Osteocyte (in vitro differentiated cells): ENCODE measurements around the gene PTGR3. TPM values are rescaled to one million over a fixed set of nuclear protein-coding genes. Genes with fewer than 3 reads are reported as not detected.
A peak's percentile ranks its signal among the peaks of the same experiment; 100 is the strongest.

ENCODE experiments used
- DNase-seq: peaks from one replicate; pipeline ENCODE4 v3.0.0; 2021; ENCODE audit warnings: mixed read lengths; ENCODE audit not compliant: unreplicated experiment; ENCODE audit errors: extremely low spot score
- H3K27ac Mint-ChIP-seq: one replicate; pipeline ENCODE4 v1.8.0; 2021; ENCODE audit warnings: mild to moderate bottlenecking, mixed read lengths; ENCODE audit not compliant: unreplicated experiment
- H3K27me3 Mint-ChIP-seq: one replicate; pipeline ENCODE4 v1.8.0; 2021; ENCODE audit warnings: mixed read lengths; ENCODE audit not compliant: unreplicated experiment
- H3K36me3 Mint-ChIP-seq: one replicate; pipeline ENCODE4 v1.8.0; 2021; ENCODE audit warnings: mixed read lengths; ENCODE audit not compliant: unreplicated experiment
- H3K4me1 Mint-ChIP-seq: one replicate; pipeline ENCODE4 v1.8.0; 2021; ENCODE audit warnings: mixed read lengths; ENCODE audit not compliant: unreplicated experiment
- H3K4me3 Mint-ChIP-seq: one replicate; pipeline ENCODE4 v1.8.0; 2021; ENCODE audit warnings: mild to moderate bottlenecking, moderate library complexity, mixed read lengths; ENCODE audit not compliant: unreplicated experiment
- H3K9me3 Mint-ChIP-seq: one replicate; pipeline ENCODE4 v1.8.0; 2021; ENCODE audit warnings: mixed read lengths; ENCODE audit not compliant: unreplicated experiment
- CTCF ChIP-seq: fragments of 200-600 bp; sonication (generic); IDR thresholded peaks from 2 replicates; pipeline ENCODE4 v1.5.0; 2021; ENCODE audit warnings: antibody characterized with exemption, mild to moderate bottlenecking, moderate library complexity
- total RNA-seq: library from RNA; stranded (reverse); gene quantifications from 2 replicates; pipeline ENCODE4 v1.2.1, GENCODE V29; 2021

PTGR3 gene
- total RNA-seq, 1 donor from 2014 or later = 17.7 TPM

- H3K27me3 Mint-ChIP-seq = no peaks in the 10 kb centered on the region
- no peak for TF ChIP-seq CTCF
- DNase-seq = no peak
- peak overlapping the region; percentile 38 for H3K27ac Mint-ChIP-seq
- peaks cover 4% of the 10 kb centered on the region for H3K36me3 Mint-ChIP-seq
- H3K4me3 Mint-ChIP-seq = peak overlapping the region; percentile 78
- H3K4me1 Mint-ChIP-seq = peaks cover 40% of the 10 kb centered on the region
- no peaks in the 10 kb centered on the region for H3K9me3 Mint-ChIP-seq
Measured at GRCh38 chr18:75211953-75212750, 3.2 kb upstream of the PTGR3 start.

GRCh38 chr18:75211626-75211952, 2.6 kb upstream of the PTGR3 start:
- Mint-ChIP-seq H3K4me3 (no peak overlapping the region), H3K36me3 (peaks cover 4% of the 10 kb centered on the region), H3K27me3 (no peaks in the 10 kb centered on the region), H3K4me1 (peaks cover 46% of the 10 kb centered on the region), H3K27ac (no peak overlapping the region), H3K9me3 (no peaks in the 10 kb centered on the region)
- no peak for DNase-seq
- no peak for TF ChIP-seq CTCF

- H3K27me3 Mint-ChIP-seq = peaks cover 4% of the 10 kb centered on the region
- DNase-seq = no peak
- peaks cover 51% of the 10 kb centered on the region for H3K4me1 Mint-ChIP-seq
- H3K4me3 Mint-ChIP-seq = peak overlapping the region; percentile 95
- H3K27ac Mint-ChIP-seq = peak overlapping the region; percentile 91
- peaks cover 4% of the 10 kb centered on the region for H3K36me3 Mint-ChIP-seq
- TF ChIP-seq CTCF = no peak
- H3K9me3 Mint-ChIP-seq = no peaks in the 10 kb centered on the region
Measured at GRCh38 chr18:75211002-75211621, 2.2 kb upstream of the PTGR3 start.

GRCh38 chr18:75210274-75211001, 1.5 kb upstream of the PTGR3 start, which contains the start of gene TSHZ1:
TSS of gene TSHZ1 (plus strand) at chr18:75210797. CDS start at chr18:75211877, 1,080 bp downstream.
- H3K9me3 Mint-ChIP-seq = no peaks in the 10 kb centered on the region
- peaks cover 57% of the 10 kb centered on the region for H3K4me1 Mint-ChIP-seq
- peak within 1 kb of the TSS; percentile 91 for H3K27ac Mint-ChIP-seq
- H3K4me3 Mint-ChIP-seq = peak within 1 kb of the TSS; percentile 95
- peaks cover 10% of the 10 kb centered on the region for H3K27me3 Mint-ChIP-seq
- TF ChIP-seq CTCF = no peak
- no peak for DNase-seq
- peaks cover 4% of the 10 kb centered on the region for H3K36me3 Mint-ChIP-seq

GRCh38 chr18:75209951-75210258, 966 bp upstream of the PTGR3 start:
- DNase-seq = no peak
- peaks cover 63% of the 10 kb centered on the region for H3K4me1 Mint-ChIP-seq
- no peaks in the 10 kb centered on the region for H3K36me3 Mint-ChIP-seq
- peak overlapping the region; percentile 91 for H3K27ac Mint-ChIP-seq
- H3K9me3 Mint-ChIP-seq = no peaks in the 10 kb centered on the region
- peak overlapping the region; percentile 95 for H3K4me3 Mint-ChIP-seq
- no peak for TF ChIP-seq CTCF
- peaks cover 14% of the 10 kb centered on the region for H3K27me3 Mint-ChIP-seq
